ENCODE data around the gene CLSTN1. TPM values are rescaled to one million over a fixed set of nuclear protein-coding genes. Genes with fewer than 3 reads are reported as not detected.

CLSTN1 gene
- total RNA-seq, 1 donor from 2014 or later, result 71.0 TPM

DNA sequence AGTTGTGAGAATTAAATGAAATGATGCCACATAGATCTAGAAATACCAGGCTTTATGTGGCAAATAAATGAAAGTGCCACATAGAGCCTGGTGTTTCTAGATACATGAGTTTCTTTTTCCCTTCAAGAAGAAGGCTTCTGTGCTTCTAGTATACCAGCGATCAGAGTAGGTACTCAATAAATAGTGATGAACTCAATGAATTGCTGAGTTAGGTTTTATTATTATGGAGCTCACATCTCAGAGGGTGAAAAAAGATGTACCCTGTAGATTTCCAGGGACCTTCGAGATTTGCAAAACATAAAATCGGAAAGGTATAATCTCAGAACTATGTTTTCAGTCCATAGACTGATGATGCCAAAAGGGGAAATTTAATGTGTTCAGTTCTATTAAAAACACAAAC, 2.3 kb upstream of the CLSTN1 start:
- Histone ChIP-seq H3K4me3 (no peak overlapping the region), H3K36me3 (no peaks in the 10 kb centered on the region), H3K27ac (no peak overlapping the region), H3K9me3 (no peaks in the 10 kb centered on the region), H3K27me3 (no peaks in the 10 kb centered on the region), H3K4me1 (peaks cover 25% of the 10 kb centered on the region)
- DNase-seq (no peak), ATAC-seq (no peak)
- TF ChIP-seq, protein P1, sequence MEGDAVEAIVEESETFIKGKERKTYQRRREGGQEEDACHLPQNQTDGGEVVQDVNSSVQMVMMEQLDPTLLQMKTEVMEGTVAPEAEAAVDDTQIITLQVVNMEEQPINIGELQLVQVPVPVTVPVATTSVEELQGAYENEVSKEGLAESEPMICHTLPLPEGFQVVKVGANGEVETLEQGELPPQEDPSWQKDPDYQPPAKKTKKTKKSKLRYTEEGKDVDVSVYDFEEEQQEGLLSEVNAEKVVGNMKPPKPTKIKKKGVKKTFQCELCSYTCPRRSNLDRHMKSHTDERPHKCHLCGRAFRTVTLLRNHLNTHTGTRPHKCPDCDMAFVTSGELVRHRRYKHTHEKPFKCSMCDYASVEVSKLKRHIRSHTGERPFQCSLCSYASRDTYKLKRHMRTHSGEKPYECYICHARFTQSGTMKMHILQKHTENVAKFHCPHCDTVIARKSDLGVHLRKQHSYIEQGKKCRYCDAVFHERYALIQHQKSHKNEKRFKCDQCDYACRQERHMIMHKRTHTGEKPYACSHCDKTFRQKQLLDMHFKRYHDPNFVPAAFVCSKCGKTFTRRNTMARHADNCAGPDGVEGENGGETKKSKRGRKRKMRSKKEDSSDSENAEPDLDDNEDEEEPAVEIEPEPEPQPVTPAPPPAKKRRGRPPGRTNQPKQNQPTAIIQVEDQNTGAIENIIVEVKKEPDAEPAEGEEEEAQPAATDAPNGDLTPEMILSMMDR (IDR thresholded peaks at IDR 0.05), result no peak
- intact Hi-C loops (cut with DNase I), result no loop called here

DNA sequence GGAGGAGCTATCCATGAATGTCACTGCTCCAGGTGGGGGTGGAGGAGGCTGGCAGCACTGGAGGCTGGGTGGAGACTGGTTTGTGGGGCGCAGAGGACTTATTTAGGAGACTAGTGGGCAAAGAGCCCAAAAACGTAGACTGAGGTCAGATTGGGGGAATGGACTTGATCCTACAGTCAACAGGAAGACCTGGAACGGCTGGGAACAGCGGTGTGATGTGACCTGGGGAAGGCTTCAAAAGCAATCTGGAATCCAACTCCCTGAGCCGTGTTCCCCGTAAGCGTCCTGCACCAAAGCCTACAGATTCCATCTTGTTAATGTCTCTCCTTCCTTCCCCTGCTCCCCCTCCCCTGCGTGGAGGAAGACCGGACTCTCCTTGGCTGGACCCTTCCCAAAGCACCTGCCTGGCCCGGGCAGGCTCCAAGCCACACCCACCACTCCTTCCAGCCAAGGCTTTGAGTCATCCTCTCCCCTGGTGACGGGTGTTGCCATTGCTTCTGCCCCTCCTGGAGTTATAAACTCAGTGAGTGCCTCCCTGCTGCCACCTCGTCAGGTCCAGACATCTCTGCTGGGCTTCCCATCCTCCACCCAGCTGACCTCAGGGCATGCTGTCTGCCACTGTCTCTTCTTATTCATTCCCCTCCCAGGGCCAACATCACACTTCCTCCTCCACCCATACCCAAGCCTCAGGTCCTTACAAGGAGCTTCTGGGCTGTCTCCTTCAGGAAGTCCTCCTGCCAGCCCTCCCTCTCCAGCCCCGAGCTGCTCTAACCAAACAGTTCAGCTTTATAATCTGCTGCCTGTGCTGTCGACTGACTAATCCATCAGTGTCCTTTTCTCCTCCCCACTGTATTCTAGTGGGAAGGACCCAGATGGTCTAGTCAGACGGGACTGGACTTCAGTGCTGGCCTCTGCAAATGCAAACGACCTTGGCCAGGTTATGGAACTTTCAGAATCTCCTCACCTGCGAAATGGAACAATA, 1.6 kb upstream of the CLSTN1 start:
- H3K27ac ChIP-seq, result peak overlapping the region; percentile 7
- H3K4me3 ChIP-seq, result peak overlapping the region; percentile 79
- intact Hi-C loops (cut with DNase I), result no loop called here

GRCh38 chr1:9824702-9825089, 931 bp upstream of the CLSTN1 start:
- peak overlapping the region; percentile 79 for H3K4me3 ChIP-seq
- no peaks in the 10 kb centered on the region for H3K9me3 ChIP-seq
- H3K36me3 ChIP-seq, result no peaks in the 10 kb centered on the region
- no peaks in the 10 kb centered on the region for H3K27me3 ChIP-seq
- TF ChIP-seq, protein P1 (IDR thresholded peaks at IDR 0.05), result no peak
- intact Hi-C loops (cut with DNase I), result no loop called here
- peaks cover 25% of the 10 kb centered on the region for H3K4me1 ChIP-seq
- ATAC-seq (no peak), DNase-seq (no peak)
- peak overlapping the region; percentile 69 for H3K27ac ChIP-seq

More for the DNA sequence above, 1.6 kb upstream of the CLSTN1 start:
- peak; percentile 61 for ATAC-seq
- no peaks in the 10 kb centered on the region for H3K27me3 ChIP-seq
- TF ChIP-seq, protein P1 (IDR thresholded peaks at IDR 0.05), result no peak
- peaks cover 25% of the 10 kb centered on the region for H3K4me1 ChIP-seq
- H3K36me3 ChIP-seq, result no peaks in the 10 kb centered on the region
- peak; percentile 75 for DNase-seq
- no peaks in the 10 kb centered on the region for H3K9me3 ChIP-seq

DNA sequence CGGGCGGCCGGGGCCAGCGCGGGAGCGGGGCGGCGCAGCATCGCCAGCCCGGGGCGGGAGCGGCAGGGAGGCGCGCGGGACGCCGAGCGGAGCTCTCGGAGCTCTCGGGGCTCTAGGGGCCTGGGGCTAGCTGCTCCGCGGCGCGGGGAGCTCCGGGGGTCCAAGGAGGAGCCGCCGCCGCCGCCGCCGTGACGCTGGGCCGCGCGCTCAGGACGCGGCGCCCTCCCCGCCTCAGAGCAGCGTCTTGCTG, 147 bp downstream of the CLSTN1 start:
- Histone ChIP-seq H3K4me1 (peaks cover 25% of the 10 kb centered on the region), H3K9me3 (no peaks in the 10 kb centered on the region), H3K4me3 (peak overlapping the region; percentile 79), H3K27ac (peak overlapping the region; percentile 52), H3K36me3 (no peaks in the 10 kb centered on the region), H3K27me3 (no peaks in the 10 kb centered on the region)
- TF ChIP-seq, protein P1 (IDR thresholded peaks at IDR 0.05), result no peak
- DNase-seq (no peak), ATAC-seq (peak; percentile 31)
- intact Hi-C loops (cut with DNase I), result no loop called here

DNA sequence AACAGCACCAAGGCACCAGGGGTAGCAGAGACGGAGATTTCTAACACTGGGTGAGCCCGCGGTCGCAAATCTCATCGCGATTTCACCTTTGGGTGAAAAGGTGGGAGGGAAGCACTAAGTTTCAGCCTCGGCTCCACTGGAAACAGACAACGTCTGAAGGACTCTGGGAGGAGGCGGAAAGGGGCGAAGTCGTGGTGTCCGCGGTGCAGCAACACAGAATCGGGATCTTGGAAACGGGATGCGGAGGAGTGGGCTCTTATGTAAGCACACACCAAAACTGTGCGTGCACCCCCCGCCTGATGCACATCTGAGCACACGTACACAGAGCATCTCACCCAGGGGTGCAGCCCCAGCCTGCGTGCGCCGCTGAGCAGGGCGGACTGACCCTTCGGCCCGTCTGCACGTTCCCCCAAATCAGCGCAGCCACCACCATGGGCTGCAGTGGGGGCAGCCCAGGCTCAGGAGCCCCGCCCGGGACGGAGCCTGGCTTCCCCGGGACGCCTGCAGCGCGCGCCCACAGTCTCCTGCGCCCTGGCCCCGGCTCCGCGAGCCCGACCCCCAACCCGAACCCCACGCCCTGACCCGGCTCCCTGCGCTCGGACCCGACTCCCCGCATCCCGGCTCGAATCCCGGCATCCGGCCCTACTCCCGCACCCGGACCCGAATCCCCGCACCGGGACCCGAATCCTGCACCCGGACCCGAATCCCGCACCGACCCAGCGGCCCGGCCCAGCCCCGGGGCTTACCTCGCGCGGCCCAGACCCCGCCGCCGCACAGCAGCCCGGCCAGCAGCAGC, 670 bp downstream of the CLSTN1 start:
- ATAC-seq (peak; percentile 5), DNase-seq (peak; percentile 66)
- Histone ChIP-seq H3K27ac (no peak overlapping the region), H3K9me3 (no peaks in the 10 kb centered on the region), H3K36me3 (no peaks in the 10 kb centered on the region), H3K4me3 (peak overlapping the region; percentile 79), H3K4me1 (peaks cover 25% of the 10 kb centered on the region), H3K27me3 (no peaks in the 10 kb centered on the region)
- intact Hi-C loops (cut with DNase I), result no loop called here
- TF ChIP-seq, protein P1 (IDR thresholded peaks at IDR 0.05), result no peak
